HEK293T (cell line): ENCODE measurements around the gene ANKRD22.

Experiments used
- ARNT ChIP-seq: fragments of 450-650 bp; IDR thresholded peaks from 2 replicates; pipeline ENCODE4 v1.6.1; 2017; ENCODE audit warnings: mild to moderate bottlenecking
- BHLHE40 ChIP-seq: fragments of 450-650 bp; IDR thresholded peaks from 2 replicates; pipeline ENCODE4 v1.6.1; 2016; ENCODE audit warnings: mild to moderate bottlenecking, moderate library complexity, borderline replicate concordance
- CTBP1 ChIP-seq: fragments of 450-650 bp; IDR thresholded peaks from 2 replicates; pipeline ENCODE4 v1.6.1; 2016; ENCODE audit warnings: borderline replicate concordance
- ELF4 ChIP-seq: fragments of 450-650 bp; IDR thresholded peaks from 2 replicates; pipeline ENCODE4 v1.6.1; 2017; ENCODE audit warnings: antibody characterized with exemption
- FOXA1 ChIP-seq: fragments of 450-650 bp; IDR thresholded peaks from 2 replicates; pipeline ENCODE4 v1.6.1; 2016; ENCODE audit warnings: mild to moderate bottlenecking
- FOXK2 ChIP-seq: fragments of 450-650 bp; IDR thresholded peaks from 2 replicates; pipeline ENCODE4 v1.6.1; 2016; ENCODE audit warnings: mild to moderate bottlenecking
- FOXM1 ChIP-seq: fragments of 450-650 bp; IDR thresholded peaks from 2 replicates; pipeline ENCODE4 v1.6.1; 2017; ENCODE audit warnings: mild to moderate bottlenecking, borderline replicate concordance
- HDGF ChIP-seq: fragments of 450-650 bp; IDR thresholded peaks from 2 replicates; pipeline ENCODE4 v1.6.1; 2017; ENCODE audit warnings: antibody characterized with exemption, borderline replicate concordance
- L3MBTL2 ChIP-seq: fragments of 450-650 bp; conservative IDR thresholded peaks from 2 replicates; pipeline ENCODE4 v1.6.1; 2016; ENCODE audit warnings: mild to moderate bottlenecking
- SP1 ChIP-seq: fragments of 450-650 bp; IDR thresholded peaks from 2 replicates; pipeline ENCODE4 v1.6.1; 2017
- SUZ12 ChIP-seq: fragments of 450-650 bp; IDR thresholded peaks from 2 replicates; pipeline ENCODE4 v1.6.1; 2016; ENCODE audit warnings: mild to moderate bottlenecking
- TARDBP ChIP-seq: fragments of 450-650 bp; IDR thresholded peaks from 2 replicates; pipeline ENCODE4 v1.6.1; 2016
- TF ChIP-seq, protein P1 (sequence below): fragments of 450-650 bp; IDR thresholded peaks from 2 replicates; pipeline ENCODE4 v1.6.1; 2016

GRCh38 chr10:88794731-88795130 lies 56.9 kb downstream of the ANKRD22 start:
- no peak for TF ChIP-seq FOXK2
- TF ChIP-seq FOXM1, result no peak
- TF ChIP-seq HDGF, result no peak
- no peak for TF ChIP-seq BHLHE40
- no peak for TF ChIP-seq SUZ12
- no peak for TF ChIP-seq ARNT
- no peak for TF ChIP-seq ELF4
- TF ChIP-seq SP1, result no peak
- no peak for TF ChIP-seq FOXA1
- TF ChIP-seq L3MBTL2, result no peak
- no peak for TF ChIP-seq TARDBP
- TF ChIP-seq CTBP1, result no peak
- TF ChIP-seq, protein P1, sequence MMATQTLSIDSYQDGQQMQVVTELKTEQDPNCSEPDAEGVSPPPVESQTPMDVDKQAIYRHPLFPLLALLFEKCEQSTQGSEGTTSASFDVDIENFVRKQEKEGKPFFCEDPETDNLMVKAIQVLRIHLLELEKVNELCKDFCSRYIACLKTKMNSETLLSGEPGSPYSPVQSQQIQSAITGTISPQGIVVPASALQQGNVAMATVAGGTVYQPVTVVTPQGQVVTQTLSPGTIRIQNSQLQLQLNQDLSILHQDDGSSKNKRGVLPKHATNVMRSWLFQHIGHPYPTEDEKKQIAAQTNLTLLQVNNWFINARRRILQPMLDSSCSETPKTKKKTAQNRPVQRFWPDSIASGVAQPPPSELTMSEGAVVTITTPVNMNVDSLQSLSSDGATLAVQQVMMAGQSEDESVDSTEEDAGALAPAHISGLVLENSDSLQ, result no peak
